ENCODE data around the gene AK1.

Gene AK1

GRCh38 chr9:127825319-127826051 is 52.0 kb downstream of the AK1 start:
- peak; percentile 41 for TF ChIP-seq CTCF (IDR thresholded peaks at IDR 0.05; ENCODE audit: control insufficient read depth, extremely low read depth, insufficient read depth)
- no peak overlapping the region for H3K4me3 ChIP-seq (ENCODE audit: low read depth, low read length)
- no peak for DNase-seq (ENCODE audit: low read depth)

- H3K4me3 ChIP-seq (ENCODE audit: low read depth, low read length): no peak overlapping the region
- TF ChIP-seq CTCF (IDR thresholded peaks at IDR 0.05; ENCODE audit: control insufficient read depth, extremely low read depth, insufficient read depth): no peak
- no peak for DNase-seq (ENCODE audit: low read depth)
Measured at GRCh38 chr9:127822108-127822507, 55.4 kb downstream of the AK1 start.

GRCh38 chr9:127818574-127818973 is 58.9 kb downstream of the AK1 start:
- H3K4me3 ChIP-seq (ENCODE audit: low read depth, low read length): no peak overlapping the region
- no peak for TF ChIP-seq CTCF (IDR thresholded peaks at IDR 0.05; ENCODE audit: control insufficient read depth, extremely low read depth, insufficient read depth)
- DNase-seq (ENCODE audit: low read depth): no peak

GRCh38 chr9:127817881-127818434 is 59.5 kb downstream of the AK1 start:
- no peak for DNase-seq (ENCODE audit: low read depth)
- no peak for TF ChIP-seq CTCF (IDR thresholded peaks at IDR 0.05; ENCODE audit: control insufficient read depth, extremely low read depth, insufficient read depth)
- H3K4me3 ChIP-seq (ENCODE audit: low read depth, low read length): no peak overlapping the region

GRCh38 chr9:127816728-127817127 is 60.7 kb downstream of the AK1 start:
- no peak for TF ChIP-seq CTCF (IDR thresholded peaks at IDR 0.05; ENCODE audit: control insufficient read depth, extremely low read depth, insufficient read depth)
- DNase-seq (ENCODE audit: low read depth): no peak
- no peak overlapping the region for H3K4me3 ChIP-seq (ENCODE audit: low read depth, low read length)
